WTC11 (cell line): ENCODE measurements around the gene MASP1. TPM values are rescaled to one million over a fixed set of nuclear protein-coding genes. Genes with fewer than 3 reads are reported as not detected.

ENCODE experiments used
- ATAC-seq: fragments of 200-7000 bp; cut with Tn5 transposase; 2 replicates; pipeline ENCODE4 v1.10.0; 2021; ENCODE audit warnings: mild to moderate bottlenecking, moderate library complexity
- CTCF ChIA-PET: fragments of 300-600 bp; sonication (Branson Sonifier 250); formaldehyde crosslinking; loops from one replicate; lab custom pipeline; 2021; ENCODE audit warnings: antibody characterized with exemption; lab: Charles Lee
- POLR2A ChIA-PET: fragments of 350-600 bp; sonication (Branson Sonifier 250); formaldehyde crosslinking; loops from one replicate; lab custom pipeline; 2021; ENCODE audit warnings: antibody characterized with exemption; lab: Charles Lee
- DNase-seq: peaks from one replicate; pipeline ENCODE4 v3.0.0; 2021; ENCODE audit warnings: low spot score
- H3K27ac Mint-ChIP-seq: 2 replicates; pipeline ENCODE4 v1.8.0; 2021; ENCODE audit warnings: mixed read lengths
- H3K27me3 Mint-ChIP-seq: 2 replicates; pipeline ENCODE4 v1.8.0; 2021; ENCODE audit warnings: low read depth, mild to moderate bottlenecking, moderate library complexity, mixed read lengths
- H3K36me3 Mint-ChIP-seq: 2 replicates; pipeline ENCODE4 v1.8.0; 2021; ENCODE audit warnings: mixed read lengths
- H3K4me1 Mint-ChIP-seq: 2 replicates; pipeline ENCODE4 v1.8.0; 2022; ENCODE audit warnings: mixed read lengths
- H3K4me3 Mint-ChIP-seq: 2 replicates; pipeline ENCODE4 v1.8.0; 2021; ENCODE audit warnings: mild to moderate bottlenecking, moderate library complexity, mixed read lengths
- H3K9me3 Mint-ChIP-seq: 2 replicates; pipeline ENCODE4 v1.8.0; 2021; ENCODE audit warnings: mixed read lengths
- CREM ChIP-seq: sonication (generic); formaldehyde crosslinking; IDR thresholded peaks from 2 replicates; pipeline ENCODE4 v1.8.1; 2022; ENCODE audit warnings: mild to moderate bottlenecking, missing genetic modification reagents, moderate library complexity
- CTCF ChIP-seq: fragments of 200-600 bp; IDR thresholded peaks from 2 replicates; pipeline ENCODE4 v1.8.0; 2022; ENCODE audit warnings: antibody characterized with exemption
- E2F4 ChIP-seq: sonication (generic); formaldehyde crosslinking; IDR thresholded peaks from 2 replicates; pipeline ENCODE4 v1.8.1; 2022; ENCODE audit warnings: low read depth, mild to moderate bottlenecking, moderate library complexity, missing genetic modification reagents, borderline replicate concordance
- ERG ChIP-seq: fragments of 250-450 bp; sonication (Bioruptor Pico); IDR thresholded peaks from 2 replicates; pipeline ENCODE4 v1.8.0; 2021; ENCODE audit warnings: mild to moderate bottlenecking
- ESRRA ChIP-seq: sonication (generic); formaldehyde crosslinking; IDR thresholded peaks from 2 replicates; pipeline ENCODE4 v1.8.1; 2022; ENCODE audit warnings: mild to moderate bottlenecking, missing genetic modification reagents, borderline replicate concordance
- FOXK1 ChIP-seq: sonication (generic); formaldehyde crosslinking; IDR thresholded peaks from 2 replicates; pipeline ENCODE4 v1.8.0; 2022; ENCODE audit warnings: mild to moderate bottlenecking, moderate library complexity, missing genetic modification reagents
- GRHL2 ChIP-seq: fragments of 250-450 bp; sonication (Bioruptor Pico); IDR thresholded peaks from 2 replicates; pipeline ENCODE4 v1.8.0; 2022; ENCODE audit warnings: mild to moderate bottlenecking, moderate library complexity; ENCODE audit not compliant: insufficient replicate concordance, severe bottlenecking
- JAZF1 ChIP-seq: fragments of 250-450 bp; sonication (Bioruptor Pico); IDR thresholded peaks from 2 replicates; pipeline ENCODE4 v1.9.0; 2021; ENCODE audit warnings: moderate library complexity, mild to moderate bottlenecking, inconsistent platforms
- KAT7 ChIP-seq: sonication (generic); formaldehyde crosslinking; IDR thresholded peaks from 2 replicates; pipeline ENCODE4 v1.8.1; 2023; ENCODE audit warnings: missing genetic modification reagents, mild to moderate bottlenecking, borderline replicate concordance
- NFATC4 ChIP-seq: fragments of 250-450 bp; sonication (Bioruptor Pico); IDR thresholded peaks from 2 replicates; pipeline ENCODE4 v1.9.0; 2021; ENCODE audit warnings: mild to moderate bottlenecking
- NFYB ChIP-seq: sonication (generic); formaldehyde crosslinking; conservative IDR thresholded peaks from 2 replicates; pipeline ENCODE4 v1.8.0; 2022; ENCODE audit warnings: low read depth, missing genetic modification reagents
- PRRX2 ChIP-seq: fragments of 250-450 bp; sonication (Bioruptor Pico); IDR thresholded peaks from 2 replicates; pipeline ENCODE4 v1.8.0; 2021; ENCODE audit warnings: mild to moderate bottlenecking
- RELA ChIP-seq: sonication (generic); formaldehyde crosslinking; IDR thresholded peaks from 2 replicates; pipeline ENCODE4 v1.8.1; 2022; ENCODE audit warnings: missing genetic modification reagents, mild to moderate bottlenecking, borderline replicate concordance
- ZNF121 ChIP-seq: sonication (generic); formaldehyde crosslinking; IDR thresholded peaks from 2 replicates; pipeline ENCODE4 v1.8.0; 2023; ENCODE audit warnings: missing genetic modification reagents
- ZNF232 ChIP-seq: sonication (generic); formaldehyde crosslinking; IDR thresholded peaks from 2 replicates; pipeline ENCODE4 v1.8.0; 2022; ENCODE audit warnings: mild to moderate bottlenecking, missing genetic modification reagents
- ZNF416 ChIP-seq: fragments of 250-450 bp; sonication (Bioruptor Pico); IDR thresholded peaks from 2 replicates; pipeline ENCODE4 v1.9.0; 2021; ENCODE audit warnings: mild to moderate bottlenecking, inconsistent platforms
- total RNA-seq: library from RNA; stranded (reverse); gene quantifications from 3 replicates; pipeline ENCODE4 v1.2.3, GENCODE V29; 2021
- TF ChIP-seq, protein P1 (sequence below): sonication (generic); formaldehyde crosslinking; IDR thresholded peaks from 2 replicates; pipeline ENCODE4 v1.8.1; 2023; ENCODE audit warnings: mild to moderate bottlenecking, moderate library complexity, missing genetic modification reagents
- TF ChIP-seq, protein P2 (sequence below): sonication (generic); formaldehyde crosslinking; IDR thresholded peaks from 2 replicates; pipeline ENCODE4 v1.8.0; 2022; ENCODE audit warnings: mild to moderate bottlenecking, missing genetic modification reagents
- TF ChIP-seq, protein P3 (sequence below): sonication (generic); formaldehyde crosslinking; IDR thresholded peaks from 2 replicates; pipeline ENCODE4 v1.8.1; 2023; ENCODE audit warnings: mild to moderate bottlenecking, missing genetic modification reagents, borderline replicate concordance
- TF ChIP-seq, protein P4 (sequence below): sonication (generic); formaldehyde crosslinking; IDR thresholded peaks from 2 replicates; pipeline ENCODE4 v1.8.0; 2022; ENCODE audit warnings: mild to moderate bottlenecking, missing genetic modification reagents

MASP1 gene
- total RNA-seq, 1 experiment from 2014 or later, result 2.2 TPM

GRCh38 chr3:187262360-187262759, 29.2 kb downstream of the MASP1 start:
- Mint-ChIP-seq H3K27me3 (no peaks in the 10 kb centered on the region), H3K4me3 (no peak overlapping the region), H3K27ac (no peak overlapping the region), H3K36me3 (no peaks in the 10 kb centered on the region), H3K4me1 (peaks cover 23% of the 10 kb centered on the region), H3K9me3 (peaks cover 10% of the 10 kb centered on the region)
- POLR2A ChIA-PET, result no interaction called here
- no peak for TF ChIP-seq ESRRA (CRISPR knock-in tag)
- no peak for TF ChIP-seq JAZF1 (CRISPR knock-in tag)
- TF ChIP-seq CTCF, result no peak
- TF ChIP-seq FOXK1 (CRISPR knock-in tag), result no peak
- TF ChIP-seq CREM (CRISPR knock-in tag), result no peak
- TF ChIP-seq NFATC4 (CRISPR knock-in tag), result no peak
- TF ChIP-seq, protein P1, sequence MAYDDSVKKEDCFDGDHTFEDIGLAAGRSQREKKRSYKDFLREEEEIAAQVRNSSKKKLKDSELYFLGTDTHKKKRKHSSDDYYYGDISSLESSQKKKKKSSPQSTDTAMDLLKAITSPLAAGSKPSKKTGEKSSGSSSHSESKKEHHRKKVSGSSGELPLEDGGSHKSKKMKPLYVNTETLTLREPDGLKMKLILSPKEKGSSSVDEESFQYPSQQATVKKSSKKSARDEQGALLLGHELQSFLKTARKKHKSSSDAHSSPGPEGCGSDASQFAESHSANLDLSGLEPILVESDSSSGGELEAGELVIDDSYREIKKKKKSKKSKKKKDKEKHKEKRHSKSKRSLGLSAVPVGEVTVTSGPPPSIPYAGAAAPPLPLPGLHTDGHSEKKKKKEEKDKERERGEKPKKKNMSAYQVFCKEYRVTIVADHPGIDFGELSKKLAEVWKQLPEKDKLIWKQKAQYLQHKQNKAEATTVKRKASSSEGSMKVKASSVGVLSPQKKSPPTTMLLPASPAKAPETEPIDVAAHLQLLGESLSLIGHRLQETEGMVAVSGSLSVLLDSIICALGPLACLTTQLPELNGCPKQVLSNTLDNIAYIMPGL, result no peak
- TF ChIP-seq PRRX2 (CRISPR knock-in tag), result no peak
- TF ChIP-seq GRHL2, result no peak
- TF ChIP-seq ERG (CRISPR knock-in tag), result no peak
- no peak for TF ChIP-seq ZNF121 (CRISPR knock-in tag)
- TF ChIP-seq, protein P2, sequence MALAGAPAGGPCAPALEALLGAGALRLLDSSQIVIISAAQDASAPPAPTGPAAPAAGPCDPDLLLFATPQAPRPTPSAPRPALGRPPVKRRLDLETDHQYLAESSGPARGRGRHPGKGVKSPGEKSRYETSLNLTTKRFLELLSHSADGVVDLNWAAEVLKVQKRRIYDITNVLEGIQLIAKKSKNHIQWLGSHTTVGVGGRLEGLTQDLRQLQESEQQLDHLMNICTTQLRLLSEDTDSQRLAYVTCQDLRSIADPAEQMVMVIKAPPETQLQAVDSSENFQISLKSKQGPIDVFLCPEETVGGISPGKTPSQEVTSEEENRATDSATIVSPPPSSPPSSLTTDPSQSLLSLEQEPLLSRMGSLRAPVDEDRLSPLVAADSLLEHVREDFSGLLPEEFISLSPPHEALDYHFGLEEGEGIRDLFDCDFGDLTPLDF (CRISPR knock-in tag), result no peak
- TF ChIP-seq NFYB, result no peak
- TF ChIP-seq ZNF416 (CRISPR knock-in tag), result no peak
- TF ChIP-seq, protein P3, sequence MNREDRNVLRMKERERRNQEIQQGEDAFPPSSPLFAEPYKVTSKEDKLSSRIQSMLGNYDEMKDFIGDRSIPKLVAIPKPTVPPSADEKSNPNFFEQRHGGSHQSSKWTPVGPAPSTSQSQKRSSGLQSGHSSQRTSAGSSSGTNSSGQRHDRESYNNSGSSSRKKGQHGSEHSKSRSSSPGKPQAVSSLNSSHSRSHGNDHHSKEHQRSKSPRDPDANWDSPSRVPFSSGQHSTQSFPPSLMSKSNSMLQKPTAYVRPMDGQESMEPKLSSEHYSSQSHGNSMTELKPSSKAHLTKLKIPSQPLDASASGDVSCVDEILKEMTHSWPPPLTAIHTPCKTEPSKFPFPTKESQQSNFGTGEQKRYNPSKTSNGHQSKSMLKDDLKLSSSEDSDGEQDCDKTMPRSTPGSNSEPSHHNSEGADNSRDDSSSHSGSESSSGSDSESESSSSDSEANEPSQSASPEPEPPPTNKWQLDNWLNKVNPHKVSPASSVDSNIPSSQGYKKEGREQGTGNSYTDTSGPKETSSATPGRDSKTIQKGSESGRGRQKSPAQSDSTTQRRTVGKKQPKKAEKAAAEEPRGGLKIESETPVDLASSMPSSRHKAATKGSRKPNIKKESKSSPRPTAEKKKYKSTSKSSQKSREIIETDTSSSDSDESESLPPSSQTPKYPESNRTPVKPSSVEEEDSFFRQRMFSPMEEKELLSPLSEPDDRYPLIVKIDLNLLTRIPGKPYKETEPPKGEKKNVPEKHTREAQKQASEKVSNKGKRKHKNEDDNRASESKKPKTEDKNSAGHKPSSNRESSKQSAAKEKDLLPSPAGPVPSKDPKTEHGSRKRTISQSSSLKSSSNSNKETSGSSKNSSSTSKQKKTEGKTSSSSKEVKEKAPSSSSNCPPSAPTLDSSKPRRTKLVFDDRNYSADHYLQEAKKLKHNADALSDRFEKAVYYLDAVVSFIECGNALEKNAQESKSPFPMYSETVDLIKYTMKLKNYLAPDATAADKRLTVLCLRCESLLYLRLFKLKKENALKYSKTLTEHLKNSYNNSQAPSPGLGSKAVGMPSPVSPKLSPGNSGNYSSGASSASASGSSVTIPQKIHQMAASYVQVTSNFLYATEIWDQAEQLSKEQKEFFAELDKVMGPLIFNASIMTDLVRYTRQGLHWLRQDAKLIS, result no peak
- no peak for TF ChIP-seq KAT7 (CRISPR knock-in tag)
- TF ChIP-seq, protein P4, sequence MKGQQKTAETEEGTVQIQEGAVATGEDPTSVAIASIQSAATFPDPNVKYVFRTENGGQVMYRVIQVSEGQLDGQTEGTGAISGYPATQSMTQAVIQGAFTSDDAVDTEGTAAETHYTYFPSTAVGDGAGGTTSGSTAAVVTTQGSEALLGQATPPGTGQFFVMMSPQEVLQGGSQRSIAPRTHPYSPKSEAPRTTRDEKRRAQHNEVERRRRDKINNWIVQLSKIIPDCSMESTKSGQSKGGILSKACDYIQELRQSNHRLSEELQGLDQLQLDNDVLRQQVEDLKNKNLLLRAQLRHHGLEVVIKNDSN (CRISPR knock-in tag), result no peak
- TF ChIP-seq E2F4 (CRISPR knock-in tag), result no peak
- no peak for TF ChIP-seq ZNF232
- TF ChIP-seq RELA (CRISPR knock-in tag), result no peak
- DNase-seq (no peak), ATAC-seq (no peak)
- CTCF ChIA-PET, result no interaction called here
